HUDEP-2 (cell line): ENCODE measurements around the gene ARID1B.

Experiments used
- DNase-seq, 76 experiments: peaks; one replicate each; lab custom pipeline; 2025; ENCODE audit not compliant: unreplicated experiment in 76 of 76; lab: John Stamatoyannopoulos, UW

ARID1B gene

GRCh38 chr6:157086632-157087031 is 309.5 kb downstream of the ARID1B start:
- no peak for DNase-seq

GRCh38 chr6:157087974-157088373 is 310.8 kb downstream of the ARID1B start:
- no peak for DNase-seq

- no peak for DNase-seq
Observed at GRCh38 chr6:157088841-157089240, 311.7 kb downstream of the ARID1B start.

DNA sequence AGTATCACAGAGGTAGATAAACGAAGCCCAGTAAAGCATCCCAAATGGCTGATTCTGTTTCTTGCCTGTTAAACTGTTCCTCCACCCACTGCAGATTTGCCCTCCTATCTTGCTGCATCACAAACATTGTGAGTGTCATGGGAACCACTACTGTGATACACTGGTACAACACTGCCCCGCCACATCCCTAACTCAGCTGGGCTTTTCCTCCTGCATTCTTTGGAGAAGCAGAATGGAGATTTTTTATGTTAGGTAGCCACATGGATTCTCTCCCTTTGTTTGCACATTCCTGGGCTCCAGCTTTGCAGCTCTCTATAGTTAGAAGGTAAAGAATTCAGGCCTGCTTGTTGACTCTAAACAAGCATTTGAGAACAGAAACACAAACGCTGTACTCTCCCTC is 312.1 kb downstream of the ARID1B start:
- no peak for DNase-seq

DNA sequence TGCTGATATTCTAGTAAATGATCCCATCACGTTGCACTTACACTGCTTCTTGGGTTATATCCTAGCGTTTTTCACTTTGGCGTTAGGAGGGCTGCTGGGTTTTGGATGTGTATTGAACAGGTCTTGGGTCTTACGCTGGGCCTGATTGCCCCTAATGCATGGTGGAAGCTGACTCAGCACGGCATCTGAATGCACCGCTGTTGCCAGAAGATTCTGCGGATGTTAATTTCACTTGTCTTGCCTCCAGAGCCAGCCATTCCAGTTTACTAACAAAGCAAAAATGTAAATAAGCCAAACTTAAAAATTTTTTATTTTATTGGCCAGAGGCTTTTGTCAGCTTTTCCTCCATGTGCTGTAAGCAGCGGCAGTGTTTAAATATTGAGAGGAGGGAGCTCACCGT is 312.7 kb downstream of the ARID1B start:
- DNase-seq, result no peak

- DNase-seq, result no peak
Observed at GRCh38 chr6:157090736-157091135, 313.6 kb downstream of the ARID1B start.

- DNase-seq, result no peak
Observed at GRCh38 chr6:157091243-157091642, 314.1 kb downstream of the ARID1B start.

DNA sequence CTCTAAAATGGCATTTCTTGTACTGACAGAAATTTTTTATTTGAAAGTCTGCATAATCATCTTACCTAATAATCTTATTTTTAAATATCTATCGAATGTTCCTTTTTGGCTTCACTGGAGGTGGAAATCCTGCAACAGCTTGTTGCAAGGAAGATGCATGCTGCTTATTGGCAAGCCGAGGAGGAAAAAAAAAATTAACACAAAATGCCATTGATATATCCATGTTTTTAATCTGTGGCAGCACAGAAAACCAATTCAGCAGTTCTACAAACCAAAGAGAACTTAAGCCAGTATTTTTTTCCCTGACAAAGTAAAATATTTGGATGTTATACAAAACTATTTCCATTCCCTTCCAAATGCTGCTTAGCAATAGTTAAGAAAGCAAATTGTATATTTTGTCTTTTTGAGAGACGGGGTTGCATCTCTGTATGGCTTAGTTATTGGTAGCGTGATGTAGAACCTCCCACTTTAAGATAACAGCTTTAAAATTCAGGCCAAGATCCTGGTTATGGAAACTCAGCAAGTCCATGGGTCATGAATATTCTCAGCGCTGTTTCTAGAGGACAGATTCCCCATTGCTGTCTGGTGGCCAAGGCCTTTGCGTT is 314.8 kb downstream of the ARID1B start:
- DNase-seq, result no peak

DNA sequence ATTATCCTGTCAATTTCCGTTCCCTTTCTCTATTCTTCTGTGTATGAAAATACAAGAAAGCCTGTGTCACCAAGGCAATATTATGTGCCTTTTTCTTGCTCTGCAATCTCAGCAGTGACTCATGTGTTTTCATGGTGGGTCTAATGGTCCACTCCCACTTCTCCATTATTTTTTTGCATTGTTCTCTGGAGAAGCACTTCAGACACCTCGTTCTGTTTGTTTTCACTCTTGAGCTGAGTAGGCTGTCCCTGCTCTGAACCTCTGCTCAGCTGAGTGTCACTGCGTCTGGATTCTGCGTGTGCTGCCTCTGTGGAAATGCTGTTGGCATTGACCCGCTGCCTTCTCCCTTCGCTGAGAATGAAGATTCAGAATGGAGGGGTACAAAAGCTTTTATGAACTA is 315.6 kb downstream of the ARID1B start:
- no peak for DNase-seq

- no peak for DNase-seq
Observed at GRCh38 chr6:157093536-157093935, 316.4 kb downstream of the ARID1B start.

- DNase-seq, result no peak
Observed at GRCh38 chr6:157094038-157094437, 316.9 kb downstream of the ARID1B start.

DNA sequence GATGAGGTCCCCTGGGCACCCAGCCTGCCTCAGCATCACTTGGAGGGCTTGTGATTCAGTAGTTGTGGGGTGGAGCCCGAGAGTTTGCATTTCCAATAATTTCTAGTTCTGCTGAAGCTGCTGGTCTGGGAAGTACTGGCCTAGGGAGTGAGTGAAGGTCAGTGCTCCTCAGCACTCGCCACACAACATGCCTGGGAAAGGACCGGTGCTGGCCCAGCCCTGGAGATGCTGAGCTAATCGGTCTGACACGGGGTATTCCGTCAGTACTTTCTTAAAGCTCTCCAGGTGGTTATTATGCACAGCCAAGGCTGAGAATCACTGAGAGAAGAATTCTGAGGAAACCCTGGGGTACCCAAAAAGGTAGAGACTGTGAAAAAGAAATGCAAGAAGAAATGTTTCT is 317.9 kb downstream of the ARID1B start:
- no peak for DNase-seq

DNA sequence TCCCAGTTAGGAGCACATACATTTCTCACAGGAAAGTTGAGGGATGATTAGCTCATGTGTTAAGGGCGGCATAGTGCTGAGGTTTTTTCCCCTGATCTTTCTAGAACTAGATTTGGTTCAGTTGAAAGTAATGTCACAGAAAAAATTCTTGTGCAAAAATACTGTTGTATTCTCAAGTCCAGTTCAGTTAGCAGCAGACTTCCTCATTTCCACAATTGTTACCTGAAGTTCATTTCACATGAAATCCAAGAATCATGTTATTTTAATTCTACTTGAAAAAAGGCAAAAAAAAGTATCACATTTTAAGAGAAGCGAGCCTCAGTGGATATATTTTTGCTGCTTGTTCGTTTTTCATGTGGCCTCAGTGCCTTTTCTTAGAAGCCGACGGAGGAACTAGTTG is 318.4 kb downstream of the ARID1B start:
- no peak for DNase-seq

GRCh38 chr6:157096105-157096504 is 318.9 kb downstream of the ARID1B start:
- DNase-seq, result no peak

DNA sequence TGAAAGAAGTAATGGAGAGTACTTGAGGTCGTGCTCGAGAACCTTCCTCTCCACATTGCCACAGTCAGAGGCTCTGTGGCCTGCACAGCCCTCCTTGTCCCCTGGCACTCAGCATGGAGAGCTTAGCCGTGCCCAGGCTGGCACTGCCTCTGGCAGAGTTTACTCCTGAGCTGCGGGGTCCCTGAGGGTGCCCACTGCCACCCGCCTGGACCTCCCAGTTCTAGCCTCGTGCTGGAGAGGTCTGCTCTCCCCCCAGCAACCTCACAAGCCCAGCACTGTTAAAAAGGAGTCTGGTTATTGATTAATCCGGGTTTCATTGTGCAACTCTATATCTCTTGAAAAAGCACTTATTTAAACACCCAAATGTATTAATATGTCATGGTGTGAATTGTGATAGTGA is 319.3 kb downstream of the ARID1B start:
- DNase-seq, result no peak

GRCh38 chr6:157097255-157097955 is 320.2 kb downstream of the ARID1B start:
- no peak for DNase-seq

DNA sequence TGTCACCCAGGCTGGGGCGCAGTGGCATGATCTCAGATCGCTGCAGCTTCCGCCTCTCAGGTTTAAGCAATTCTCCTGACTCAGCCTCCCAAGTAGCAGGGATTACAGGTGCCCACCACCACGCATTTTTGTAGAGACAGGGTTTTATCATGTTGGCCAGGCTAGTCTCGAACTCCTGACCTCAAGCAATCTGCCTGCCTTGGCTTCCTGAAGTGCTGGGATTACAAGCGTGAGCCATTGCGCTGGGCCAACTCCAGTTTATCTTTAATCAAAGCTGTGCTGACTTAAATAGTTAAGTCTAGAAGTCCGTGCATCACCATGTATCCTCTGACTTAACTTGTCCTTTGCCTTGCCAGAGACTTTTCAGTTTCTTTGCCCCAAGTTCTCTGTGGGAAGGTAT is 321.8 kb downstream of the ARID1B start:
- no peak for DNase-seq

DNA sequence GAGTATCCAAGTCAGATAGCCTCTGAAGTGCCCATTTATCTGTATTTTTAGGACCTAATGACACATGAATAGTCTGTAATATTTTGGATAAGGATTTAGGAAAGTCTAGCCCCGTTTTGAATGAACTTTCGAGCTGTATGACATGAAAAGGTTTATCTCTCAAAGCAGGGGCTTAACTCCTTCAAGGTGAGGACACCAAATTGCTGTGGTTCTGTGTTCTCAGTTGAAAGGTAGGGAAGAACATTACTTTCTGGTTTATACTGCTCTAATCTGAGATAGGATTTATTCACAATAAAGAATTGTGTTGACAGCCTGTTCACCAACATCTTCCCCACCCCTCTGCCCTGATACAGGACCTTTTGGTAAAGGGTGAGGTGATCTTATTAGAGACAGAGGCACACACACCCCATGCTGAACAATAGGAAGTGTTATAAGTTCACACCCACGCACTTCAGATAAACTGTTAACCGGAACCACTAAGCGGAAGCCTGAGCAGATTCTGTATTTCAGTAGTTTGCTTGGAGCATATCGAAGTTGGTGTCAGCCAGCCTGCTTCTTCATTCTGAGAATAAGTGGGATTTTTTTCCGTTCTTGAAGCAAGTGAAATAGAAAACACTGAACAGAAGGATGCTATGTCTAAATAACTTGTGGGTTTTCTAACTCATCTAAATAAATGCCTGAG is 322.9 kb downstream of the ARID1B start:
- DNase-seq, result peak in 51 of 76 experiments; percentile 12 to 84 (median 39)

DNA sequence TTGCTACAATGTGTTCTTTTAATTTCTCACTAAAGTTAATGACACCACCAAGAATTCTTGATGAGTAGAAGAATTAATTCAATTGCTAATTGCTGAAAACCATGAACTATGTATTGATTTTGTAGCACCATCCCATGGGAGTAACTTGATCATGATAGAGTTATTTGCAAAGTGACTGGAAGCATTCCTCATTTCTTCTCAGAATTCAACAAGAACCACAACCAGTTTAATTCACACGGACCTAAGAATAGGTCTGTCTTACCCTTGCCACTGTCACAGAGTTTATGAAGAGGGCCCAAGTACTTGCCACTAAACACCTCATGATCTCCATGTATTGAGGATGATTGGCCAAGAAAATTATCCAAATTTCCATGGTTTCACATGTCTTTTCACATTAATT is 324.0 kb downstream of the ARID1B start:
- no peak for DNase-seq

GRCh38 chr6:157104803-157105202 is 327.6 kb downstream of the ARID1B start:
- DNase-seq, result no peak

GRCh38 chr6:157106487-157106886 is 329.3 kb downstream of the ARID1B start:
- DNase-seq, result peak in 2 of 76 experiments; percentile 16 to 23

DNA sequence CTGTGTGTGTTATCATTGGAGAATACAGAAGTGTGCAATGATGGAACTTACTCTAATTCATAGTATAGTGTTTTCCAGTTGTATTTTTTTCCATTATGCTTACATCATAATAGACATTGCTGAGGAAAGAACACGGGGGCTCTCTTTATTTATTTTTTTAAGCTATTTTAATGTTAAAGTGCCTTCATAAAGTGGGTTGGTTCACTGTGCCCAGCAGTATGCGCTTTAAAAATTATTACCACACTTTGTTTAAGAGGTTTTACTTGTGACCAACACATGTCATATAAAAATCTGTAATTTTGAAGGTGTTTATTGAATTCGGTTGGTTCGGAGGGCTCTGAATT is 330.4 kb downstream of the ARID1B start:
- DNase-seq, result no peak
